DOHH2 (cell line): Measurements from ENCODE around the gene TRH.

Experiments
- H3F3A ChIP-seq: fragments of 200-600 bp; sonication (generic), shearing (Covaris generic); 2 replicates; pipeline ENCODE4 v1.6.0; 2016; ENCODE audit warnings: antibody characterized with exemption, mild to moderate bottlenecking; ENCODE audit not compliant: control insufficient read depth, insufficient read depth
- H3K27ac ChIP-seq: fragments of 200-600 bp; sonication (generic); 2 replicates; pipeline ENCODE4 v1.5.1; 2014; ENCODE audit warnings: low read depth, mild to moderate bottlenecking, low read length, moderate library complexity
- H3K27me3 ChIP-seq: fragments of 200-600 bp; sonication (generic); 2 replicates; pipeline ENCODE4 v1.6.1; 2014; ENCODE audit warnings: mild to moderate bottlenecking, low read length, mixed read lengths; ENCODE audit not compliant: control insufficient read depth
- H3K36me3 ChIP-seq: fragments of 200-600 bp; sonication (generic); 2 replicates; pipeline ENCODE4 v1.6.1; 2014; ENCODE audit warnings: mild to moderate bottlenecking, low read length, moderate library complexity, mixed read lengths; ENCODE audit not compliant: control insufficient read depth
- H3K4me1 ChIP-seq: fragments of 200-600 bp; sonication (generic); 2 replicates; pipeline ENCODE4 v1.6.1; 2014; ENCODE audit warnings: mild to moderate bottlenecking, low read length, mixed read lengths; ENCODE audit not compliant: control insufficient read depth
- H3K4me2 ChIP-seq: fragments of 200-600 bp; sonication (generic); 2 replicates; pipeline ENCODE4 v1.6.0; 2014; ENCODE audit warnings: mild to moderate bottlenecking, low read length, moderate library complexity
- H3K4me3 ChIP-seq: fragments of 200-600 bp; sonication (generic); 2 replicates; pipeline ENCODE4 v1.5.1; 2014; ENCODE audit warnings: mild to moderate bottlenecking, low read length, mixed read lengths
- H3K79me2 ChIP-seq: fragments of 200-600 bp; sonication (generic); 2 replicates; pipeline ENCODE4 v1.6.1; 2014; ENCODE audit warnings: mild to moderate bottlenecking, low read length, mixed read lengths; ENCODE audit not compliant: control insufficient read depth
- H3K9me2 ChIP-seq: fragments of 200-600 bp; sonication (generic); replicated peaks from 2 replicates; pipeline ENCODE4 v1.6.1; 2014; ENCODE audit warnings: mild to moderate bottlenecking, low read length, mixed read lengths; ENCODE audit not compliant: control insufficient read depth
- H3K9me3 ChIP-seq: fragments of 200-600 bp; sonication (generic); 2 replicates; pipeline ENCODE4 v1.6.1; 2014; ENCODE audit warnings: antibody characterized with exemption, low read length, mixed read lengths; ENCODE audit not compliant: control insufficient read depth, insufficient read depth
- H4K20me1 ChIP-seq: fragments of 200-600 bp; sonication (generic); 2 replicates; pipeline ENCODE4 v1.6.0; 2014; ENCODE audit warnings: low read depth, mild to moderate bottlenecking, antibody characterized with exemption, low read length, moderate library complexity; ENCODE audit not compliant: control insufficient read depth, insufficient read depth
- EZH2phosphoT487 ChIP-seq: fragments of 200-600 bp; sonication (generic); IDR thresholded peaks from 2 replicates; pipeline ENCODE4 v1.6.1; 2017; ENCODE audit warnings: borderline replicate concordance, mild to moderate bottlenecking, antibody characterized with exemption, low read length, moderate library complexity, mixed read lengths
- TF ChIP-seq, protein P1 (sequence below): fragments of 200-600 bp; sonication (generic); IDR thresholded peaks from one replicate; pipeline ENCODE4 v1.5.1; 2014; ENCODE audit warnings: antibody characterized with exemption, mild to moderate bottlenecking, low read depth, low read length; ENCODE audit not compliant: poor library complexity, severe bottlenecking

The TRH gene

DNA sequence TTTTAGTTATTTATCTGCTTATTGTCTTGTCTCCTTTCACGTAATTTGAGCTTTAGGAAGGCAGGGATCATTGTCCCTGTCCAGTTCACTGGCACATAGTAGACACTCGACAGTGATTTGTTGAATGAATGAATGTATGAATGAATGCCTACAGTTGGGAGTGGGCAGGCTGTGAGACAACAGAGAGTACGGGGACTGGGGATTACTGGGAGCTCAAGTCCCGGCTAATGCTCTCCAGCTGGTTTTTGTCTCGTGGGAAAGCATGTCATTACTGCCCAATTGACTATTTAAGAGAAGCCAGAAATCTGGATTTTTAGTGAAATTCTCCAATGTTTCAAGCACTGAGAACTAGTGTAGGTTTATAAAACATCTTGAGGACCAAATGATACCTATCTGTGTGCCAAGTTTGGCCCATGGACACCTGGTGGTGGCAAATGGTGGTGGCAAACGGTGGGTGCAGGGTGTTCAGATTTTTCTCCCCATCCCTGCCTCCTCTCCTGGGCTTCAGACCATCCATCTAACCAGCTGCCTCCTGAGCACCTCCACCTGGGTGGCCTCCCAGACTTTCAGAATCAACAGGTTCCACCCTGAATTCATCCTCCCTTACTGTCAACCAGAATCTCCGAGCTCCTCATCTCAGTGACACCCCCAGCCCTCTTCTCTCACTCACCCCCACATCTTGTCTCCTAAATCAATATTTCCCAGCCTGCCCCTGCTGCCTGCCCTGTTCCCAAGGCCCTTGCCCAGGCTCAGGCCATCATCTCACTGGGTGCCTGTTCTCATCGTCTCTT is 36.2 kb upstream of the TRH start:
- no peak overlapping the region for H3K4me2 ChIP-seq
- H3F3A ChIP-seq = no peaks in the 10 kb centered on the region
- no peaks in the 10 kb centered on the region for H3K79me2 ChIP-seq
- H3K9me2 ChIP-seq = no peaks in the 10 kb centered on the region
- no peaks in the 10 kb centered on the region for H3K9me3 ChIP-seq
- H3K27ac ChIP-seq = no peak overlapping the region
- TF ChIP-seq, protein P1, sequence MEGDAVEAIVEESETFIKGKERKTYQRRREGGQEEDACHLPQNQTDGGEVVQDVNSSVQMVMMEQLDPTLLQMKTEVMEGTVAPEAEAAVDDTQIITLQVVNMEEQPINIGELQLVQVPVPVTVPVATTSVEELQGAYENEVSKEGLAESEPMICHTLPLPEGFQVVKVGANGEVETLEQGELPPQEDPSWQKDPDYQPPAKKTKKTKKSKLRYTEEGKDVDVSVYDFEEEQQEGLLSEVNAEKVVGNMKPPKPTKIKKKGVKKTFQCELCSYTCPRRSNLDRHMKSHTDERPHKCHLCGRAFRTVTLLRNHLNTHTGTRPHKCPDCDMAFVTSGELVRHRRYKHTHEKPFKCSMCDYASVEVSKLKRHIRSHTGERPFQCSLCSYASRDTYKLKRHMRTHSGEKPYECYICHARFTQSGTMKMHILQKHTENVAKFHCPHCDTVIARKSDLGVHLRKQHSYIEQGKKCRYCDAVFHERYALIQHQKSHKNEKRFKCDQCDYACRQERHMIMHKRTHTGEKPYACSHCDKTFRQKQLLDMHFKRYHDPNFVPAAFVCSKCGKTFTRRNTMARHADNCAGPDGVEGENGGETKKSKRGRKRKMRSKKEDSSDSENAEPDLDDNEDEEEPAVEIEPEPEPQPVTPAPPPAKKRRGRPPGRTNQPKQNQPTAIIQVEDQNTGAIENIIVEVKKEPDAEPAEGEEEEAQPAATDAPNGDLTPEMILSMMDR = peak; percentile 12
- no peak for TF ChIP-seq EZH2phosphoT487
- no peaks in the 10 kb centered on the region for H3K36me3 ChIP-seq
- peaks cover 6% of the 10 kb centered on the region for H3K4me1 ChIP-seq
- no peaks in the 10 kb centered on the region for H4K20me1 ChIP-seq
- H3K27me3 ChIP-seq = no peaks in the 10 kb centered on the region
- H3K4me3 ChIP-seq = no peak overlapping the region

DNA sequence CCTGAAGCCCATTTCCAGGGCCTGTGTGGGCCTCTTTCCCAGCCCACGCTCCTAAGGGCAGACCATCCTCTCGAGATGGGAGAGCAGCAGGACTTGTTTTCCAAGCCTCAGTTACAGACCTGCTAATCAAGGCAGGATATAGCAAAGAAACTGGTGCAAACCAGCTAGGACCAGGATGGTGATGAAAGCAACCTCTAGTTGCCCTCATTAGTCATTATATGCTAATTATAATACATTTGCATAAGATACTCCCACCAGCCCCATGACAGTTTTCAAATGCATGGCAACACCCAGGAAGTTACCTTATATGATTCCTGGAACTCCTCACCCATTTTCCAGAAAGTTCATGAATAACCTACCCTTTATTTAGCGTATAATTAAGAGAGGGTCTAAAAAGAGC is 34.4 kb upstream of the TRH start:
- H3F3A ChIP-seq = no peaks in the 10 kb centered on the region
- H3K79me2 ChIP-seq = no peaks in the 10 kb centered on the region
- no peak overlapping the region for H3K4me2 ChIP-seq
- no peaks in the 10 kb centered on the region for H3K36me3 ChIP-seq
- no peaks in the 10 kb centered on the region for H3K9me2 ChIP-seq
- H3K4me1 ChIP-seq = peaks cover 6% of the 10 kb centered on the region
- no peaks in the 10 kb centered on the region for H3K9me3 ChIP-seq
- TF ChIP-seq EZH2phosphoT487 = no peak
- TF ChIP-seq, protein P1 = no peak
- no peaks in the 10 kb centered on the region for H4K20me1 ChIP-seq
- no peak overlapping the region for H3K27ac ChIP-seq
- no peak overlapping the region for H3K4me3 ChIP-seq
- H3K27me3 ChIP-seq = no peaks in the 10 kb centered on the region

DNA sequence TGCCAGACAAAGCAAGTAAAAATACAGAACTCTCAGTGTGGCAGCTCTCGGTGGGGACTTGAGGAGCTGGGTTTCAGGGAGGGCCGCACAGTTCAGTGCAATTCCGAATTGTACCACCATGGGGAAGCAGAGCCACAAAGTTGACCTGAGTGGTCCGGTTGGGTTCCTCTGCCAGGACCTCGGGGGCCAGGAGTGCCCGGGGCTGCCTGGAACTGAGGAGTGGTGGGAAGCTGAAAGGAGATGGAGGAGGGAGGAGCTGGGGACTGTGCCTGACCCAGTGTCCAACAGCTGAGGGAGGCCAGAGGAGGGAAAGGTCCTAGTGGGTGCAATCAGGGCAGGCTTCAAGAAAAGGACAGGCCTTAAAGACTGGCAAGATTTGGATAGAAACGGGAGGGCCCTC is 32.2 kb upstream of the TRH start:
- no peak overlapping the region for H3K27ac ChIP-seq

More for the DNA sequence above, 32.2 kb upstream of the TRH start:
- Histone ChIP-seq H3K27me3 (no peaks in the 10 kb centered on the region), H3K4me2 (no peak overlapping the region), H3K79me2 (no peaks in the 10 kb centered on the region), H3K9me2 (no peaks in the 10 kb centered on the region), H3K36me3 (no peaks in the 10 kb centered on the region), H3K9me3 (no peaks in the 10 kb centered on the region), H3K4me3 (no peak overlapping the region), H3F3A (no peaks in the 10 kb centered on the region), H3K4me1 (no peaks in the 10 kb centered on the region), H4K20me1 (no peaks in the 10 kb centered on the region)
- TF ChIP-seq EZH2phosphoT487 = no peak
- TF ChIP-seq, protein P1 = peak; percentile 75
